Parathyroid adenoma (tissue), 2 donors: ENCODE results near the gene MSLN.

Experiments used
- H2AFZ ChIP-seq: fragments of 300-600 bp; sonication (generic); one replicate; pipeline ENCODE4 v1.7.0; 2017; ENCODE audit warnings: antibody characterized with exemption, mild to moderate bottlenecking
- H3K27ac ChIP-seq: fragments of 300-600 bp; sonication (generic); one replicate; pipeline ENCODE4 v1.7.0; 2017
- H3K27me3 ChIP-seq: fragments of 300-600 bp; sonication (generic); one replicate; pipeline ENCODE4 v1.7.0; 2017; ENCODE audit warnings: low read length; ENCODE audit not compliant: control insufficient read depth, insufficient read depth
- H3K36me3 ChIP-seq: fragments of 300-600 bp; sonication (generic); one replicate; pipeline ENCODE4 v1.7.0; 2017; ENCODE audit warnings: low read length; ENCODE audit not compliant: control insufficient read depth, insufficient read depth
- H3K4me1 ChIP-seq: fragments of 300-600 bp; sonication (generic); one replicate; pipeline ENCODE4 v1.7.0; 2017; ENCODE audit warnings: control low read depth
- H3K4me2 ChIP-seq: fragments of 300-600 bp; sonication (generic); one replicate; pipeline ENCODE4 v1.7.0; 2017; ENCODE audit warnings: low read length
- H3K4me3 ChIP-seq: fragments of 300-600 bp; sonication (generic); one replicate; pipeline ENCODE4 v1.7.0; 2017; ENCODE audit warnings: low read depth, low read length
- H3K79me2 ChIP-seq: fragments of 300-600 bp; sonication (generic); one replicate; pipeline ENCODE4 v1.7.0; 2017; ENCODE audit warnings: control low read depth
- H3K9ac ChIP-seq: fragments of 300-600 bp; sonication (generic); one replicate; pipeline ENCODE4 v1.7.0; 2017; ENCODE audit warnings: mild to moderate bottlenecking
- H3K9me3 ChIP-seq: fragments of 300-600 bp; sonication (generic); one replicate; pipeline ENCODE4 v1.7.0; 2017; ENCODE audit warnings: low read length; ENCODE audit not compliant: control insufficient read depth
- CTCF ChIP-seq: fragments of 300-600 bp; sonication (generic); IDR thresholded peaks from one replicate; pipeline ENCODE4 v1.7.0; 2017; ENCODE audit warnings: antibody characterized with exemption, mild to moderate bottlenecking
- donor health status: primary hyperparathyroidism.

Gene MSLN

GRCh38 chr16:818132-818531 is 57.6 kb downstream of the MSLN start:
- Histone ChIP-seq H3K9me3 (no peaks in the 10 kb centered on the region), H3K4me1 (no peaks in the 10 kb centered on the region), H3K4me3 (no peak overlapping the region), H3K9ac (no peak overlapping the region), H3K79me2 (no peaks in the 10 kb centered on the region), H3K27ac (no peak overlapping the region), H3K4me2 (no peak overlapping the region), H3K36me3 (no peaks in the 10 kb centered on the region), H2AFZ (no peak overlapping the region), H3K27me3 (no peaks in the 10 kb centered on the region)
- TF ChIP-seq CTCF: no peak
